HG03354 (cell line): ENCODE measurements around the gene ELL.
A peak's percentile ranks its signal among the peaks of the same experiment; 100 is the strongest.

Source experiments
- ATAC-seq: cut with Tn5 transposase; IDR thresholded peaks from one replicate; pipeline ENCODE4 v1.9.1; 2021; ENCODE audit warnings: mild to moderate bottlenecking; ENCODE audit not compliant: unreplicated experiment, poor library complexity, severe bottlenecking

ELL gene

DNA sequence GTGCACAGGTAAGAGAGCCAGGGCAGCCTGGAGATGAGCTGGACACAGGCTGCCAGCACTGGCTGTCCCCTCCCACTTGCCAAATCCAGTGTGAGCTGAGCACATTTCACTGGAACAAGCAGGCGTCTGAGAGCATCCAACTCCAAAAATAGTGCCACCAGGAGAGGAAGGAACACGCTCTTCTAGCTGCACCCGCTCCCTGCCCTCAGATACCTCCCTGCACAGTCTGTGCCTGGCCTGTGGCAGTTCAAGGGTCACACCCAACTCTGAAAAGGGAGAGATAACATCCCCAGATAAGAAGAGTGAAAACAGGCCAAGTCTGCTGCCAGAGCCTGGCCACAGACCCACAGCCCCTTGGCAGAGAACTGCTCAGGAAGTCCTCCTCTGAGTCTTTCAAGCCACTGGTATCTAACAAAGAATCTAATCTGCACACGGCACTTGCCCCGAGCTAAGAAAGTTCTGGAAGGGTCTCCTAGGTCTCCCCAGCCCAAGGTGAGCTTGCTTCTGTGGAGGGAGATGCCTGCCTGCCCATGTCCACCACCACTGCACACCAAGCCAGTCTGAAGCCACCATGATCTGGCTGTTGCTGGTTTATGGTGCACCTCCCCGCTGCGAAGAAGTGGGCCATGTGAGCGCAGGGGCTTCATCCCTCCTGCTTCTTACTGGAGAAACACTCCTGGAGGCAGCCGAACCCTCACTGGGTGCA, 14.7 kb downstream of the ELL start:
- ATAC-seq = no peak

- ATAC-seq = no peak
These were observed 15.6 kb downstream of the ELL start for GRCh38 chr19:18506101-18506930.

- ATAC-seq = peak; percentile 14
These were observed 16.8 kb downstream of the ELL start for GRCh38 chr19:18504886-18505610.

- ATAC-seq = peak; percentile 70
These were observed 17.6 kb downstream of the ELL start for GRCh38 chr19:18503971-18504885.

DNA sequence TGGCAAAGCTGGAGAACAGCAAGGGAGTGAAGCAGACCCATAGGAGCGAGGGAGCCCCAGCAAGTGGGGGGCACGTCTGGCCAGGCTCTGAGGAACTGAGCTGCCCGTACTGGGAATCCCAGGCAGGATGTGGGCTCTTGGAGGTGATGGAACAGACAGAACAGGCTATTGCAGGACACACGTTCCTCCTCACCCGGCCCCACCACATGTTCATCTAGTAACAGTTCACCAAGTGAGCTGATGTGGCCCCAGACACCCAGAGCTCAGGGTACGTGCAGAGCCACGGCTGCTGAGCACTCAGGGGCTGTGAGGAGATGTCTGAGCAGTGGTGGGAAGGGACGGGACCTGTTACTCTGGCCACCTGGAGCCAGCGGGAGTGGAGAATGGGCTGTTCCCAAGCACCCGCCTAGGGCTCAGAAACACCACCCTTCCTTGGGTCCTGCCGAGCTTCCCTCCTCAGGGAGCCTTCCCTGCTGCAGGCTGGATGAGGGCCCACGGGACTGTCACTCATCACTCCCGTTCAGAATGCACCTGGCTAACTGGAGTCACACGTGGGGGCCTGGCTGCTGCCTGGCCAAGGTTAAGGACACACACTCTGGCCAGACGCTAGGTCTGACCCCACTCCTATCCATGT, 18.4 kb downstream of the ELL start:
- ATAC-seq = no peak

- ATAC-seq = no peak
These were observed 19.1 kb downstream of the ELL start for GRCh38 chr19:18502638-18503294.

GRCh38 chr19:18502246-18502637, 19.6 kb downstream of the ELL start:
- ATAC-seq = no peak

- no peak for ATAC-seq
These were observed 20.0 kb downstream of the ELL start for GRCh38 chr19:18501832-18502231.

DNA sequence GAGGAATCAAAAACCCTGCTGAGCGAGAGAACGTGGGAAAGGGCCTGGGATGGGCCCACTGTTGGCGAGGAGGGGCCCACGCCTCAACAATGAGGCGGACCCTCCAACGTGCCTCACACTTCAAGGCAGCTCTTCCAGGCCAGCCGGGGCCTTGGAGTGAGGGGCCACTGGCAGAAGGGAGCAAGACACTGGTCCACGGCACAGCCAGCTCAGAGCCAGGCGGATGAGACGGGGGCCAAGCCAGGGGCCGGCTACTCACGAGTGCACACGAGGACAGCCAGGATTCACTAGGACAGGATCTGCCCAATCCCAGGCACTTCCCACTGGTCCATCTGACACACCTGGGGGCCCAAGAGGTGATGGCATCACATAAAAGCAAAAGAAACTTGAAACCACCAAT, 20.5 kb downstream of the ELL start:
- ATAC-seq = no peak

DNA sequence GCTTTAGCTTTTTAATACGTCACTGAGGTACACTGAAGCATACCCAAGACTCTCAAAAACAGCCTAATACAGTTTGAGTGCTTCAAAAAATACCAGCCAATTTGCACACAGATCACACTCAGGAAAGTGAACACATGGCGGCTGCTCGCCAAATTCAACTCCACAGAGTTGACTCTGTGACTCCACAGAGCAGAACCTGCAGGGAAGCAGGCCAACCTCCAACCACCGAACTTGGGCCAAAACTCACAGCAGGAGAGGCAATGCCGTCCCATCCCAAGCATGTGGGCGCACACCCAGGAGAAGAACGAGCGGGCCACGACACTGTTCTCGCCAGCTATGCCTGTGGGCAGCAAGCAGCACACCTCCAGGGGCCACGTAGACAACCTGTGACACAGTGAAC, 21.1 kb downstream of the ELL start:
- no peak for ATAC-seq

- no peak for ATAC-seq
These were observed 21.5 kb downstream of the ELL start for GRCh38 chr19:18500376-18500775.

DNA sequence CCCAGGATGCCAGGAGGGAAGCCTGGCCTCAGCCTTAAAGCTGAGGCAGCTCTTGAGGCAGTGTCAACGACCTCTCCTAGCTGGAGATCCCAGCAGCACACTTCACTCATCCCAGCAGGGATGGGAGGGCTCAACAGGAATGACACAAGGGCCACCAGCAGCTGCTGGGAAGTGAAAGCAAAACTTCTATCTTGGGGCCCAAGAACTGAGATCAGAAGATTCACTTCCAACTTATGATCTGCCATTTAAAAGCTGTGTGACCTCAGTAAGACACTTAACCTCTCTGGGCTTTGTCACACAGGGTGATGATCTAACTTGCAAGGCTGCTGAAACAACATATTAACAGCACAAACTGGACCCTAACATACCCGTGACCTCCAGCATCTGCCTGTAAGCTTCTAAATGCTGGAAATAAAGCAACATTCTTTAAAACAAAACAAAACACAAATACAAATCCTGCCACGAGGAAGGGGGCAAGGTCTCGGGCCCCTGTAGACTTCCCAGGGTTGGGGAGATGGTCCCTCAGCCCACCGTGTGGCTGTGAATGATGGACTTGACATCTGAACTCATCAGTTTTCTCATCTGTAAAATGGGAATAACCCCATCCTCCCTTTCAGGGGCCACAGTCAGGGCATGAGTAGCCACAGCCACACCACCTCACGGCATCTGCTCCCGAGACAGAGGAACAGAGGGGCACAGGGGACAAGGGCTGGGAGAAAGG, 22.7 kb downstream of the ELL start:
- ATAC-seq = no peak

GRCh38 chr19:18496980-18497256, 25.0 kb downstream of the ELL start:
- no peak for ATAC-seq

DNA sequence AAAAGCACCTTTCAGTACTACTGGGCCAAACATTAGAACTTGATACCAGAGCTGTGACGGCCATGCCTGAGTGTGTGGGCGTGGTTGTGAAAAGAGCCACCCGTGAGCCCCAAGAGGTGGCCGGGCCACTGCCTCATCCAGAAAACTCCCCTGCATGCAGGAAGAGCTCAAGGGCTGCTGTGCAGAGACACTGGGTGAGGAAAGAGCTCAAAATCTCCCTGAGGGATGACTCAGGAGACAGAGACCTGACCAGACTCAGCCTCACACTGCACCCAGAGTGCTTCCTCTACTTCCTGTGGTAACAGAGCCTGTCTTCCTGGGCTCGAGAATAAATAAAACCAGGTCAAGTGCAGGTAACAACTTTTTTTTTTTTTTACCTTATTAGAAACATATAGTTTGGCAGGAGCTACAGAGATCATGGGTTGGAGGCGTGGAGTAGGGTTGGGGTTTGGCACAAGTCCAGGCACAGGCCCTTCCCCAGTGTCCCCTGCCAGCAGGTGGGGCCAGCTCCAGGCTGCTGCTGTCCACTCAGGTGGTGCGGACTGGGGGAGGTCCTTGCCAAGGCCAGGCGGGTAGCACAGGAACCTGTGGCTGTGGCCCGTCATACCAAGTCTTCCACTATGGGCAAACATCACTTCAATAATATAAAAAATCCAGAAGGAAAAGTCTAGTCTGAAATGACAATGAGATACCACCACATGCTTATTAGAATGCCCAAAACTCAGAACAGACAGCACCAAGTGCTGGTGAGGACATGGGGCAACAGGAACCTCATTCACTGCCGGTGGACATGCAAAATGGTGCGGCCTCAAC, 25.5 kb downstream of the ELL start:
- ATAC-seq = no peak

DNA sequence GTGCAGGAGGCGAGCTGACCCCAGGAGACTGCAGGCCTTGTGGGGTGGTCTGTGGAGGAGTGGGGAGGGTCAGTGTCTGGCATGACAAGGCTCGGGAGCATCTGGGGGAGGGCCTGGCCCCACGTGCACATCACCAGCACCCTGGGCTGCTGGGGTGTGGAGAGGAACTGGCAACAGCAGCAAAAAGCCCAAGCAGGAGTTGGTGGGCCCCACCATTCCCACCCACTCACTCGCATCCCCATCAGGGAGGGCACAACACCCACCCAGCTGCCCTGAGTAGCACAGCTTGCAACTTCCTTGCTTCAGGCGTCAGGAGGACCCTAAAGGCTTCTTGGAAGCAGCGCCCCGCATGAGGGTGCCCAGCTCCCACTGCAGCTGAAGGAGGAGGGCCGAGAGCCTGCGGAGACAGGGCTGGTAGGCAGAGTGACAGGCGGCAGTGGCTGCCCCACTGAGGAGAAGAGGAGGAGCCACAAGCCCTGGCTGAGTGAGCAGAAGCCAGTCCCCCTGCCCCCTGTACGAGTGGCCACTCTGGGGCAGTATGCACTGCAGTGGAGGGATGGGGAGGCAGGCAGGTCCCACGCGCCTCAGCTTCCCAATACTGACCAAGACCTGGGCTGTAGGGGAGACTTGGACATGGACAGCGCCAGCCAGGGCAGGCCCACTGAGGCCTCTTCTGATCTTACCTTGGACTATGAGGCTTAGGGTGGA, 26.5 kb downstream of the ELL start:
- ATAC-seq = no peak

- ATAC-seq = no peak
These were observed 27.6 kb downstream of the ELL start for GRCh38 chr19:18494267-18494607.
